PC-3 (cell line): ENCODE data around the gene ARSB. TPM values are rescaled to one million over a fixed set of nuclear protein-coding genes. Genes with fewer than 3 reads are reported as not detected.
"Not testable (repeated sequence)": the region's sequence is repeated elsewhere in the genome, so short reads cannot be mapped to it uniquely, and the experiment has no call there.

Source experiments
- ATAC-seq: fragments of 200-7000 bp; cut with Tn5 transposase; 2 replicates; pipeline ENCODE4 v1.9.1; 2020; ENCODE audit warnings: mild to moderate bottlenecking, moderate library complexity
- BruUV-seq: library from RNA; stranded (reverse); fragments of 400-500 nt; replicated peaks from 2 replicates; lab custom pipeline; 2021; lab: Mats Ljungman, UMichigan
- CTCF ChIA-PET: fragments of 300-600 bp; sonication (Branson Sonifier 250); formaldehyde crosslinking; loops from one replicate; lab custom pipeline; 2022; ENCODE audit warnings: antibody characterized with exemption; lab: Charles Lee
- POLR2A ChIA-PET: fragments of 300-600 bp; sonication (Branson Sonifier 250); formaldehyde crosslinking; loops from one replicate; lab custom pipeline; 2022; ENCODE audit warnings: antibody characterized with exemption; ENCODE audit not compliant: unreplicated experiment; lab: Charles Lee
- DNase-seq: peaks from one replicate; pipeline ENCODE4 v3.0.0-alpha.2; 2015
- H2AFZ ChIP-seq: fragments of 300-600 bp; sonication (generic); 2 replicates; pipeline ENCODE4 v1.6.0; 2016; ENCODE audit warnings: antibody characterized with exemption, low read length
- H3F3A ChIP-seq: fragments of 300-600 bp; sonication (generic); one replicate; pipeline ENCODE4 v1.6.0; 2017; ENCODE audit warnings: antibody characterized with exemption, low read length, control low read depth, mild to moderate bottlenecking; ENCODE audit not compliant: unreplicated experiment
- H3K27ac ChIP-seq: fragments of 300-600 bp; sonication (generic); 2 replicates; pipeline ENCODE4 v1.5.1; 2016; ENCODE audit warnings: mild to moderate bottlenecking, low read length
- H3K27me3 ChIP-seq: fragments of 300-600 bp; sonication (generic); 2 replicates; pipeline ENCODE4 v1.6.1; 2016; ENCODE audit warnings: low read length, mixed read lengths
- H3K36me3 ChIP-seq: fragments of 300-600 bp; sonication (generic); 2 replicates; pipeline ENCODE4 v1.6.1; 2016; ENCODE audit warnings: low read depth, mixed run types, low read length, mixed read lengths
- H3K4me1 ChIP-seq: fragments of 300-600 bp; sonication (generic); 2 replicates; pipeline ENCODE4 v1.5.1; 2016; ENCODE audit warnings: low read length; ENCODE audit not compliant: insufficient read depth
- H3K4me2 ChIP-seq: fragments of 300-600 bp; sonication (generic); 2 replicates; pipeline ENCODE4 v1.6.0; 2016; ENCODE audit warnings: low read length
- H3K4me3 ChIP-seq: fragments of 300-600 bp; sonication (generic); 2 replicates; pipeline ENCODE4 v1.5.1; 2016; ENCODE audit warnings: mild to moderate bottlenecking, low read length, mixed read lengths
- H3K79me2 ChIP-seq: fragments of 300-600 bp; sonication (generic); 2 replicates; pipeline ENCODE4 v1.6.1; 2017; ENCODE audit warnings: low read length, mixed read lengths
- H3K9ac ChIP-seq: fragments of 300-600 bp; sonication (generic); 2 replicates; pipeline ENCODE4 v1.6.0; 2016; ENCODE audit warnings: mild to moderate bottlenecking, low read length
- H3K9me2 ChIP-seq: fragments of 300-600 bp; sonication (generic); replicated peaks from 2 replicates; pipeline ENCODE4 v1.6.1; 2016; ENCODE audit warnings: mixed run types, low read length, mixed read lengths
- H3K9me3 ChIP-seq: fragments of 300-600 bp; sonication (generic); 2 replicates; pipeline ENCODE4 v1.6.1; 2016; ENCODE audit warnings: low read length, mixed read lengths
- H4K20me1 ChIP-seq: fragments of 300-600 bp; sonication (generic); 2 replicates; pipeline ENCODE4 v1.6.1; 2016; ENCODE audit warnings: low read length, mixed read lengths
- EZH2 ChIP-seq: fragments of 300-600 bp; sonication (generic); IDR thresholded peaks from one replicate; pipeline ENCODE4 v1.6.1; 2017; ENCODE audit warnings: antibody characterized with exemption, mild to moderate bottlenecking, low read length; ENCODE audit not compliant: unreplicated experiment
- EZH2phosphoT487 ChIP-seq: fragments of 300-600 bp; sonication (generic); IDR thresholded peaks from 2 replicates; pipeline ENCODE4 v1.6.1; 2018; ENCODE audit warnings: mild to moderate bottlenecking, antibody characterized with exemption, low read length, borderline replicate concordance
- intact Hi-C: fragments of 100-400 bp; cut with micrococcal nuclease; formaldehyde crosslinking; loops from 2 replicates; pipeline ENCODE4 v1.9.0; 2023
- total RNA-seq: library from RNA; depleted of rRNA; stranded (reverse); fragments of >200 nt; gene quantifications from 2 replicates; pipeline ENCODE4 v1.2.3, GENCODE V29; 2014
- TF ChIP-seq, protein P1 (sequence below): fragments of 300-600 bp; sonication (generic); conservative IDR thresholded peaks from 2 replicates; pipeline ENCODE4 v1.5.1; 2017; ENCODE audit warnings: antibody characterized with exemption, low read depth, mild to moderate bottlenecking, low read length

ARSB gene
- total RNA-seq, 1 experiment from 2014 or later, result 8.1 TPM

- no peaks in the 10 kb centered on the region for H3F3A ChIP-seq
- intact Hi-C loops, result loop anchor here (10.0 kb wide), 3 partner anchors 67 to 347 kb away; partner anchors contain the start of gene LHFPL2
- BruUV-seq, result no TSS peak
- POLR2A ChIA-PET, result no interaction called here
- H3K79me2 ChIP-seq, result no peaks in the 10 kb centered on the region
- no peaks in the 10 kb centered on the region for H3K36me3 ChIP-seq
- TF ChIP-seq EZH2 (no peak), EZH2phosphoT487 (no peak)
- TF ChIP-seq, protein P1, sequence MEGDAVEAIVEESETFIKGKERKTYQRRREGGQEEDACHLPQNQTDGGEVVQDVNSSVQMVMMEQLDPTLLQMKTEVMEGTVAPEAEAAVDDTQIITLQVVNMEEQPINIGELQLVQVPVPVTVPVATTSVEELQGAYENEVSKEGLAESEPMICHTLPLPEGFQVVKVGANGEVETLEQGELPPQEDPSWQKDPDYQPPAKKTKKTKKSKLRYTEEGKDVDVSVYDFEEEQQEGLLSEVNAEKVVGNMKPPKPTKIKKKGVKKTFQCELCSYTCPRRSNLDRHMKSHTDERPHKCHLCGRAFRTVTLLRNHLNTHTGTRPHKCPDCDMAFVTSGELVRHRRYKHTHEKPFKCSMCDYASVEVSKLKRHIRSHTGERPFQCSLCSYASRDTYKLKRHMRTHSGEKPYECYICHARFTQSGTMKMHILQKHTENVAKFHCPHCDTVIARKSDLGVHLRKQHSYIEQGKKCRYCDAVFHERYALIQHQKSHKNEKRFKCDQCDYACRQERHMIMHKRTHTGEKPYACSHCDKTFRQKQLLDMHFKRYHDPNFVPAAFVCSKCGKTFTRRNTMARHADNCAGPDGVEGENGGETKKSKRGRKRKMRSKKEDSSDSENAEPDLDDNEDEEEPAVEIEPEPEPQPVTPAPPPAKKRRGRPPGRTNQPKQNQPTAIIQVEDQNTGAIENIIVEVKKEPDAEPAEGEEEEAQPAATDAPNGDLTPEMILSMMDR, result no peak
- no peaks in the 10 kb centered on the region for H4K20me1 ChIP-seq
- DNase-seq (peak; percentile 7), ATAC-seq (no peak)
- H3K27me3 ChIP-seq, result no peaks in the 10 kb centered on the region
- H3K4me3 ChIP-seq, result no peak overlapping the region
- no peak overlapping the region for H3K4me2 ChIP-seq
- no peaks in the 10 kb centered on the region for H3K9me2 ChIP-seq
- CTCF ChIA-PET, result no interaction called here
- no peaks in the 10 kb centered on the region for H3K4me1 ChIP-seq
- no peak overlapping the region for H3K27ac ChIP-seq
- no peaks in the 10 kb centered on the region for H3K9me3 ChIP-seq
- no peak overlapping the region for H2AFZ ChIP-seq
- H3K9ac ChIP-seq, result no peak overlapping the region
Measured at GRCh38 chr5:78881884-78882283, 103.2 kb downstream of the ARSB start.

GRCh38 chr5:78879516-78879915 lies 105.6 kb downstream of the ARSB start:
- no peak for DNase-seq
- Histone ChIP-seq H3K4me2 (no peak overlapping the region), H3F3A (no peaks in the 10 kb centered on the region), H4K20me1 (no peaks in the 10 kb centered on the region), H3K27ac (no peak overlapping the region), H3K27me3 (no peaks in the 10 kb centered on the region), H3K4me1 (no peaks in the 10 kb centered on the region), H3K9me3 (no peaks in the 10 kb centered on the region), H3K36me3 (no peaks in the 10 kb centered on the region), H2AFZ (no peak overlapping the region), H3K79me2 (no peaks in the 10 kb centered on the region), H3K4me3 (no peak overlapping the region), H3K9me2 (no peaks in the 10 kb centered on the region), H3K9ac (no peak overlapping the region)
- TF ChIP-seq, protein P1, result no peak
- TF ChIP-seq EZH2 (no peak), EZH2phosphoT487 (no peak)
- intact Hi-C loops, result no loop called here
- ChIA-PET POLR2A (no interaction called here), CTCF (no interaction called here)
- no TSS peak for BruUV-seq
- no peak for ATAC-seq

GRCh38 chr5:78866076-78866475 lies 119.0 kb downstream of the ARSB start:
- H3K4me2 ChIP-seq, H3K4me1 ChIP-seq, H2AFZ ChIP-seq, H3K79me2 ChIP-seq, H3K36me3 ChIP-seq, H3K9me2 ChIP-seq, ATAC-seq, H3K9me3 ChIP-seq, BruUV-seq, H4K20me1 ChIP-seq, H3K4me3 ChIP-seq, DNase-seq, H3K27me3 ChIP-seq, POLR2A ChIA-PET, H3K27ac ChIP-seq, H3F3A ChIP-seq, H3K9ac ChIP-seq, CTCF ChIA-PET, intact Hi-C loops: not testable (repeated sequence)
